HepG2 (cell line): Measurements from ENCODE around the gene COLEC12. TPM values are rescaled to one million over a fixed set of nuclear protein-coding genes. Genes with fewer than 3 reads are reported as not detected.
A peak's percentile ranks its signal among the peaks of the same experiment; 100 is the strongest.

ENCODE experiments used
- AGO2 ChIP-seq: fragments of 200-400 bp; formaldehyde crosslinking; optimal IDR thresholded peaks from 2 replicates; pipeline ENCODE3; 2017; ENCODE audit warnings: mild to moderate bottlenecking, low read depth, low read length, moderate library complexity
- CBX1 ChIP-seq: IDR thresholded peaks from one replicate; pipeline ENCODE4 v1.6.1; 2016; ENCODE audit warnings: antibody characterized with exemption, low read depth
- CCAR2 ChIP-seq: fragments of 200-400 bp; formaldehyde crosslinking; optimal IDR thresholded peaks from 2 replicates; pipeline ENCODE3; 2018; ENCODE audit warnings: low read depth, mild to moderate bottlenecking, low read length, moderate library complexity
- MAZ ChIP-seq, 2 experiments: sonication (generic) in 1 of 2; formaldehyde crosslinking in 1 of 2; IDR thresholded peaks; 2 replicates each; pipeline versions ENCODE4 v1.5.0 to v1.6.1; 2012 to 2020; ENCODE audit warnings: low read depth in 2 of 2, mild to moderate bottlenecking in 2 of 2, borderline replicate concordance in 1 of 2, improper control_type of control experiment in 1 of 2, low read length in 1 of 2, missing genetic modification reagents in 1 of 2, moderate library complexity in 1 of 2
- NPAS2 ChIP-seq: sonication (generic); formaldehyde crosslinking; IDR thresholded peaks from 2 replicates; pipeline ENCODE4 v1.8.0; 2022; ENCODE audit warnings: mild to moderate bottlenecking, missing genetic modification reagents, borderline replicate concordance
- REXO4 ChIP-seq: sonication (generic); formaldehyde crosslinking; IDR thresholded peaks from 2 replicates; pipeline ENCODE4 v1.8.0; 2022; ENCODE audit warnings: missing genetic modification reagents, mild to moderate bottlenecking, borderline replicate concordance
- ZBTB7B ChIP-seq: sonication (generic); formaldehyde crosslinking; IDR thresholded peaks from 2 replicates; pipeline ENCODE4 v1.4.0; 2020; ENCODE audit warnings: missing genetic modification reagents
- ZFP37 ChIP-seq: sonication (generic); formaldehyde crosslinking; IDR thresholded peaks from 2 replicates; pipeline ENCODE4 v1.4.0; 2020; ENCODE audit warnings: missing genetic modification reagents, borderline replicate concordance
- ZNF232 ChIP-seq: sonication (generic); formaldehyde crosslinking; IDR thresholded peaks from 2 replicates; pipeline ENCODE4 v1.4.0; 2020; ENCODE audit warnings: missing genetic modification reagents, borderline replicate concordance
- ZNF329 ChIP-seq: sonication (generic); formaldehyde crosslinking; IDR thresholded peaks from 2 replicates; pipeline ENCODE4 v1.9.0; 2021; ENCODE audit warnings: low read depth, mild to moderate bottlenecking, missing genetic modification reagents
- ZNF343 ChIP-seq: sonication (generic); formaldehyde crosslinking; IDR thresholded peaks from 2 replicates; pipeline ENCODE4 v1.4.0; 2020; ENCODE audit warnings: mild to moderate bottlenecking, missing genetic modification reagents
- ZNF75D ChIP-seq: sonication (generic); formaldehyde crosslinking; IDR thresholded peaks from 2 replicates; pipeline ENCODE4 v1.8.1; 2023; ENCODE audit warnings: missing genetic modification reagents, mild to moderate bottlenecking, borderline replicate concordance
- ZNF878 ChIP-seq: sonication (generic); formaldehyde crosslinking; IDR thresholded peaks from 2 replicates; pipeline ENCODE4 v1.8.1; 2023; ENCODE audit warnings: mild to moderate bottlenecking, missing genetic modification reagents, moderate library complexity
- polyA plus RNA-seq, 8 experiments: library from polyadenylated mRNA; depleted of rRNA in 3 of 8; stranded (reverse) in 7 of 8; unstranded in 1 of 8; fragments of >200 nt; fragmentation: Illumina TruSeq in 4 of 8; extraction: Trizol in 4 of 8; gene quantifications; 2 replicates each; pipeline versions ENCODE4 v1.2.1 to v1.2.3, GENCODE V29; 2011 to 2016; ENCODE audit warnings: low read depth in 4 of 8, missing spikeins in 1 of 8, mixed read lengths in 1 of 8; ENCODE audit not compliant: insufficient read depth in 1 of 8
- total RNA-seq, 5 experiments: library from RNA; depleted of rRNA; stranded (reverse); fragments of >200 nt; fragmentation: Illumina TruSeq; extraction: Trizol; gene quantifications; 2 replicates each; pipeline ENCODE4 v1.2.3, GENCODE V29; 2016; ENCODE audit warnings: low read depth in 1 of 5
- TF ChIP-seq, protein P1 (sequence below): sonication (generic); formaldehyde crosslinking; IDR thresholded peaks from 2 replicates; pipeline ENCODE4 v1.8.0; 2022; ENCODE audit warnings: mild to moderate bottlenecking, missing genetic modification reagents, borderline replicate concordance
- TF ChIP-seq, protein P2 (sequence below): sonication (generic); formaldehyde crosslinking; IDR thresholded peaks from 2 replicates; pipeline ENCODE4 v1.5.0; 2020; ENCODE audit warnings: missing genetic modification reagents, mild to moderate bottlenecking, borderline replicate concordance
- TF ChIP-seq, protein P3 (sequence below): sonication (generic); formaldehyde crosslinking; IDR thresholded peaks from 2 replicates; pipeline ENCODE4 v1.4.0; 2020; ENCODE audit warnings: missing genetic modification reagents
- TF ChIP-seq, protein P4 (sequence below): sonication (generic); formaldehyde crosslinking; IDR thresholded peaks from 2 replicates; pipeline ENCODE4 v1.5.1; 2020; ENCODE audit warnings: missing genetic modification reagents, mild to moderate bottlenecking, borderline replicate concordance
- TF ChIP-seq, protein P5 (sequence below): sonication (generic); formaldehyde crosslinking; IDR thresholded peaks from 2 replicates; pipeline ENCODE4 v1.8.0; 2022; ENCODE audit warnings: mild to moderate bottlenecking, missing genetic modification reagents, moderate library complexity

The COLEC12 gene
- total and polyA plus RNA-seq, 2 of the 13 experiments (the other 11 are each of a cell fraction or from before 2014, with no cell fraction given), result 0.02 to 0.11 TPM

DNA sequence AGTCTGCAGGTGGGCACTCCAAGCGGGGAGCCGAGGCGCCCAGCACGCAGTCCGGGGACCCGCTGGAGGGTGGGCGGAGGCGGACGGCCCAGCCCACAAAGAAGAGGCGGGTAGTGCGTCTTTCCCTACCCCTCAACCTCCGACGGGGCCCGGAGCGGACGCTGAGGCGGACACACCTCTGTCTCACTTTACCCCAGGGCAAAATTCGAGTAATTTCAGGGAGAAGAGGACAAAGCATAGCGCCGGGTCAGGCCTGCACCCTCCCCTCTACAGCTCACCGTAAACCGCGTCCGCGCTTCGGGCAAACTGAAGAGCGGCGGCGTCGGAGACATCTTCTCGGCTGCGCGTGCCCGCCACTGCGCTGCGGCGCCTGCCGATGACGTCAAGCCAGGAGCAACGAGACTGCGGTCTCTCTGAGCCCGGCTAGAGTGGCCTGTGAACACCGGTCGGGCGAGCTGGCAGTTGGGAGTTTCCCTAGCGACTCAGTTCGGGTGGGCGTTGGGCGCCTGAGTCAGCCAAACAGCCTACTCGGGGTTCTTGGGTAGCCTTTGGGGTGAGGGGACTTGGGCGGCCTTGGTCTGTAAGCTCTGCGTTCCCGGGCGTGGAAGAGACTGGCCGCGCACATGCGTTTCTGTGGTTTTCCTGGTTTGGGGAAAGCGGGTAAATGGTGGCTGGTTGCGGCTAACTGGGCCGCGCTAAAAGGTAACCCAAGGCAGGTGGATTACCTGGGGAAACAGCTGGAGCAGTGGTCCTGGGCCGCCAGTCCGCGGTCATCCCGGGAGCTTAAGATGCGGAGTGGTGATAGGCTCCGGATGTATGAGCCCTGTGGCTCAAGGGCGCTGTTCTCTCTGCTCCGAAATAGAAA lies 232.6 kb downstream of the COLEC12 start, which contains the start of gene THOC1 (continued):
- TF ChIP-seq, protein P1, sequence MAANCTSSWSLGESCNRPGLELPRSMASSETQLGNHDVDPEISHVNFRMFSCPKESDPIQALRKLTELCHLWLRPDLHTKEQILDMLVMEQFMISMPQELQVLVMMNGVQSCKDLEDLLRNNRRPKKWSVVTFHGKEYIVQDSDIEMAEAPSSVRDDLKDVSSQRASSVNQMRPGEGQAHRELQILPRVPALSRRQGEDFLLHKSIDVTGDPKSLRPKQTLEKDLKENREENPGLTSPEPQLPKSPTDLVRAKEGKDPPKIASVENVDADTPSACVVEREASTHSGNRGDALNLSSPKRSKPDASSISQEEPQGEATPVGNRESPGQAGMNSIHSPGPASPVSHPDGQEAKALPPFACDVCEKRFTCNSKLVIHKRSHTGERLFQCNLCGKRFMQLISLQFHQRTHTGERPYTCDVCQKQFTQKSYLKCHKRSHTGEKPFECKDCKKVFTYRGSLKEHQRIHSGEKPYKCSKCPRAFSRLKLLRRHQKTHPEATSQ, result peak; percentile 92; the same call in 1 of the 2 replicates
- TF ChIP-seq, protein P2, sequence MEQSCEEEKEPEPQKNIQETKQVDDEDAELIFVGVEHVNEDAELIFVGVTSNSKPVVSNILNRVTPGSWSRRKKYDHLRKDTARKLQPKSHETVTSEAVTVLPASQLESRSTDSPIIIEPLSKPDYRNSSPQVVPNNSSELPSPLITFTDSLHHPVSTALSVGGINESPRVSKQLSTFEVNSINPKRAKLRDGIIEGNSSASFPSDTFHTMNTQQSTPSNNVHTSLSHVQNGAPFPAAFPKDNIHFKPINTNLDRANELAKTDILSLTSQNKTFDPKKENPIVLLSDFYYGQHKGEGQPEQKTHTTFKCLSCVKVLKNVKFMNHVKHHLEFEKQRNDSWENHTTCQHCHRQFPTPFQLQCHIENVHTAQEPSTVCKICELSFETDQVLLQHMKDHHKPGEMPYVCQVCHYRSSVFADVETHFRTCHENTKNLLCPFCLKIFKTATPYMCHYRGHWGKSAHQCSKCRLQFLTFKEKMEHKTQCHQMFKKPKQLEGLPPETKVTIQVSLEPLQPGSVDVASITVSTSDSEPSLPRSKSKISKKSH (CRISPR knock-in tag), result peak; percentile 68; the same call in 1 of the 2 replicates
- no peak for TF ChIP-seq MAZ (IDR thresholded peaks at IDR 0.05; ENCODE audit: borderline replicate concordance, low read depth, low read length)
- peak; percentile 96 for TF ChIP-seq MAZ (CRISPR knock-in tag; IDR thresholded peaks at IDR 0.05; ENCODE audit: low read depth)
- TF ChIP-seq CBX1, result peak; percentile 89
- TF ChIP-seq ZNF329, result no peak
- no peak for TF ChIP-seq ZNF343 (CRISPR knock-in tag)
- no peak for TF ChIP-seq NPAS2 (CRISPR knock-in tag)
- TF ChIP-seq, protein P3, sequence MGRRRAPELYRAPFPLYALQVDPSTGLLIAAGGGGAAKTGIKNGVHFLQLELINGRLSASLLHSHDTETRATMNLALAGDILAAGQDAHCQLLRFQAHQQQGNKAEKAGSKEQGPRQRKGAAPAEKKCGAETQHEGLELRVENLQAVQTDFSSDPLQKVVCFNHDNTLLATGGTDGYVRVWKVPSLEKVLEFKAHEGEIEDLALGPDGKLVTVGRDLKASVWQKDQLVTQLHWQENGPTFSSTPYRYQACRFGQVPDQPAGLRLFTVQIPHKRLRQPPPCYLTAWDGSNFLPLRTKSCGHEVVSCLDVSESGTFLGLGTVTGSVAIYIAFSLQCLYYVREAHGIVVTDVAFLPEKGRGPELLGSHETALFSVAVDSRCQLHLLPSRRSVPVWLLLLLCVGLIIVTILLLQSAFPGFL (CRISPR knock-in tag), result 0 out of 2 replicates have a peak, but pooled peaks have one; percentile 22
- peak; percentile 89; the same call in 1 of the 2 replicates for TF ChIP-seq ZNF75D (CRISPR knock-in tag)
- TF ChIP-seq, protein P4, sequence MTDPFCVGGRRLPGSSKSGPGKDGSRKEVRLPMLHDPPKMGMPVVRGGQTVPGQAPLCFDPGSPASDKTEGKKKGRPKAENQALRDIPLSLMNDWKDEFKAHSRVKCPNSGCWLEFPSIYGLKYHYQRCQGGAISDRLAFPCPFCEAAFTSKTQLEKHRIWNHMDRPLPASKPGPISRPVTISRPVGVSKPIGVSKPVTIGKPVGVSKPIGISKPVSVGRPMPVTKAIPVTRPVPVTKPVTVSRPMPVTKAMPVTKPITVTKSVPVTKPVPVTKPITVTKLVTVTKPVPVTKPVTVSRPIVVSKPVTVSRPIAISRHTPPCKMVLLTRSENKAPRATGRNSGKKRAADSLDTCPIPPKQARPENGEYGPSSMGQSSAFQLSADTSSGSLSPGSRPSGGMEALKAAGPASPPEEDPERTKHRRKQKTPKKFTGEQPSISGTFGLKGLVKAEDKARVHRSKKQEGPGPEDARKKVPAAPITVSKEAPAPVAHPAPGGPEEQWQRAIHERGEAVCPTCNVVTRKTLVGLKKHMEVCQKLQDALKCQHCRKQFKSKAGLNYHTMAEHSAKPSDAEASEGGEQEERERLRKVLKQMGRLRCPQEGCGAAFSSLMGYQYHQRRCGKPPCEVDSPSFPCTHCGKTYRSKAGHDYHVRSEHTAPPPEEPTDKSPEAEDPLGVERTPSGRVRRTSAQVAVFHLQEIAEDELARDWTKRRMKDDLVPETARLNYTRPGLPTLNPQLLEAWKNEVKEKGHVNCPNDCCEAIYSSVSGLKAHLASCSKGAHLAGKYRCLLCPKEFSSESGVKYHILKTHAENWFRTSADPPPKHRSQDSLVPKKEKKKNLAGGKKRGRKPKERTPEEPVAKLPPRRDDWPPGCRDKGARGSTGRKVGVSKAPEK (CRISPR knock-in tag), result no peak
- TF ChIP-seq ZNF878 (CRISPR knock-in tag), result peak; percentile 19; the same call in 1 of the 2 replicates
- TF ChIP-seq ZBTB7B, result peak; percentile 84
- 0 out of 2 replicates have a peak, but pooled peaks have one; percentile 73 for TF ChIP-seq ZFP37 (CRISPR knock-in tag)
- TF ChIP-seq ZNF232 (CRISPR knock-in tag), result peak; percentile 88; the same call in 1 of the 2 replicates
- no peak for TF ChIP-seq CCAR2
- TF ChIP-seq, protein P5, sequence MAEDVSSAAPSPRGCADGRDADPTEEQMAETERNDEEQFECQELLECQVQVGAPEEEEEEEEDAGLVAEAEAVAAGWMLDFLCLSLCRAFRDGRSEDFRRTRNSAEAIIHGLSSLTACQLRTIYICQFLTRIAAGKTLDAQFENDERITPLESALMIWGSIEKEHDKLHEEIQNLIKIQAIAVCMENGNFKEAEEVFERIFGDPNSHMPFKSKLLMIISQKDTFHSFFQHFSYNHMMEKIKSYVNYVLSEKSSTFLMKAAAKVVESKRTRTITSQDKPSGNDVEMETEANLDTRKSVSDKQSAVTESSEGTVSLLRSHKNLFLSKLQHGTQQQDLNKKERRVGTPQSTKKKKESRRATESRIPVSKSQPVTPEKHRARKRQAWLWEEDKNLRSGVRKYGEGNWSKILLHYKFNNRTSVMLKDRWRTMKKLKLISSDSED (CRISPR knock-in tag), result no peak
- peak; percentile 55 for TF ChIP-seq AGO2
- no peak for TF ChIP-seq REXO4 (CRISPR knock-in tag)
